Measurements from ENCODE around the gene TCTN2. TPM values are rescaled to one million over a fixed set of nuclear protein-coding genes. Genes with fewer than 3 reads are reported as not detected.

Gene TCTN2
- total and polyA plus RNA-seq, 10 of the 15 experiments (the other 5 are each of a cell fraction or from before 2014, with no cell fraction given), result 0.55 to 5.5 (median 3.3) TPM

GRCh38 chr12:123707466-123707865, 36.6 kb downstream of the TCTN2 start (continued):
- TF ChIP-seq E4F1 (IDR thresholded peaks at IDR 0.05; ENCODE audit: borderline replicate concordance, partially characterized antibody) (no peak), CREB1 (IDR thresholded peaks at IDR 0.05; ENCODE audit: low read depth) (no peak), MLLT1 (IDR thresholded peaks at IDR 0.05) (no peak), ZNF24 (IDR thresholded peaks at IDR 0.05) (no peak), RAD51 (IDR thresholded peaks at IDR 0.05) (no peak), MAX (IDR thresholded peaks at IDR 0.05; ENCODE audit: low read depth, low read length) (no peak), JUND (IDR thresholded peaks at IDR 0.05; ENCODE audit: low read depth, low read length) (no peak), POLR2AphosphoS2 (IDR thresholded peaks at IDR 0.05; ENCODE audit: low read depth, low read length) (no peak)
